ENCODE data around the gene SLC18A3.

DNA sequence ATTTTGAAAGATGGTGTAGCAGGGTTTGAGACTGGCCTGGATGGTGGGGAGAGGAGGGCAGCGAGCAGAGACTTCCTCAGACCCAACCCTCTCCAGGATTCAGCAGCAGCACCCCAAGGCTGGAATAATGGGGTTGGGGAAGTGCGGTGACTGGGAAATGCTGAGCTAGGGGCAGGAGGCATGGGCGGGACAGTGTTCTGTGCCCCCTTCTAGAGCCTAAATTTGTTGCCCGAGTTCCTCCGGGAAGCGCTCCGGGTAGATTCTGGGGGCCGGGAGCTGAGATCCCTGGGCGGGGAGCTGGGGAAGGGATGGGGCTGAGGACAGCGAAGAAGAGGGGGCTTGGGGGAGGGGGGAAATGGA lies 3.8 kb downstream of the SLC18A3 start, which contains the start of gene CHAT:
- TF ChIP-seq POLR2A (IDR thresholded peaks at IDR 0.05) = no peak
- TF ChIP-seq, protein P1, sequence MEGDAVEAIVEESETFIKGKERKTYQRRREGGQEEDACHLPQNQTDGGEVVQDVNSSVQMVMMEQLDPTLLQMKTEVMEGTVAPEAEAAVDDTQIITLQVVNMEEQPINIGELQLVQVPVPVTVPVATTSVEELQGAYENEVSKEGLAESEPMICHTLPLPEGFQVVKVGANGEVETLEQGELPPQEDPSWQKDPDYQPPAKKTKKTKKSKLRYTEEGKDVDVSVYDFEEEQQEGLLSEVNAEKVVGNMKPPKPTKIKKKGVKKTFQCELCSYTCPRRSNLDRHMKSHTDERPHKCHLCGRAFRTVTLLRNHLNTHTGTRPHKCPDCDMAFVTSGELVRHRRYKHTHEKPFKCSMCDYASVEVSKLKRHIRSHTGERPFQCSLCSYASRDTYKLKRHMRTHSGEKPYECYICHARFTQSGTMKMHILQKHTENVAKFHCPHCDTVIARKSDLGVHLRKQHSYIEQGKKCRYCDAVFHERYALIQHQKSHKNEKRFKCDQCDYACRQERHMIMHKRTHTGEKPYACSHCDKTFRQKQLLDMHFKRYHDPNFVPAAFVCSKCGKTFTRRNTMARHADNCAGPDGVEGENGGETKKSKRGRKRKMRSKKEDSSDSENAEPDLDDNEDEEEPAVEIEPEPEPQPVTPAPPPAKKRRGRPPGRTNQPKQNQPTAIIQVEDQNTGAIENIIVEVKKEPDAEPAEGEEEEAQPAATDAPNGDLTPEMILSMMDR (IDR thresholded peaks at IDR 0.05) = no peak

Data from thyroid gland (tissue), 4 donors.